Lung (tissue), 12 donors: ENCODE measurements around the gene TRAF2. TPM values are rescaled to one million over a fixed set of nuclear protein-coding genes. Genes with fewer than 3 reads are reported as not detected.
A peak's percentile ranks its signal among the peaks of the same experiment; 100 is the strongest.

ENCODE experiments used
- ATAC-seq: fragments of 200-7000 bp; cut with Tn5 transposase; one replicate; pipeline ENCODE4 v1.9.1; 2020; ENCODE audit warnings: moderate number of reproducible peaks; ENCODE audit not compliant: insufficient read depth, low FRiP score
- DNase-seq, 3 donors: peaks; one replicate each; pipeline ENCODE4 v3.0.0-alpha.2; 2013 to 2017
- H3K27ac ChIP-seq, 2 donors: one replicate each; pipeline ENCODE4 v1.5.1; 2013; ENCODE audit warnings: mild to moderate bottlenecking in 2 of 2, moderate library complexity in 2 of 2, control low read depth in 1 of 2, inconsistent platforms in 1 of 2, low read depth in 1 of 2, low read length in 1 of 2
- H3K27me3 ChIP-seq, 3 donors: one replicate each; pipeline ENCODE4 v1.5.1; 2013; ENCODE audit warnings: low read length in 2 of 3; ENCODE audit not compliant: control insufficient read depth in 3 of 3, insufficient read depth in 3 of 3
- H3K36me3 ChIP-seq, 4 donors: one replicate each; pipeline ENCODE4 v1.5.1; 2013; ENCODE audit warnings: low read length in 4 of 4, mild to moderate bottlenecking in 1 of 4, moderate library complexity in 1 of 4; ENCODE audit not compliant: control insufficient read depth in 4 of 4, insufficient read depth in 4 of 4
- H3K4me1 ChIP-seq, 5 donors: one replicate each; pipeline ENCODE4 v1.5.1; 2013; ENCODE audit warnings: low read length in 5 of 5, mild to moderate bottlenecking in 2 of 5, moderate library complexity in 1 of 5; ENCODE audit not compliant: control insufficient read depth in 5 of 5, insufficient read depth in 5 of 5
- H3K4me3 ChIP-seq: one replicate; pipeline ENCODE4 v1.5.1; 2013; ENCODE audit warnings: mild to moderate bottlenecking, control low read depth, moderate library complexity
- H3K9ac ChIP-seq, 2 donors: one replicate each; pipeline ENCODE4 v1.5.1; 2013; ENCODE audit warnings: low read length in 2 of 2, control low read depth in 1 of 2; ENCODE audit not compliant: insufficient read depth in 1 of 2
- H3K9me3 ChIP-seq, 4 donors: one replicate each; pipeline ENCODE4 v1.5.1; 2013; ENCODE audit warnings: low read length in 3 of 4, mild to moderate bottlenecking in 1 of 4, moderate library complexity in 1 of 4; ENCODE audit not compliant: control insufficient read depth in 4 of 4, insufficient read depth in 3 of 4
- CTCF ChIP-seq: IDR thresholded peaks from 2 replicates; pipeline ENCODE4 v1.5.1; 2012; ENCODE audit warnings: mild to moderate bottlenecking; ENCODE audit errors: control extremely low read depth, extremely low read depth
- WGBS, 2 donors: extraction: QIAGEN DNeasy Blood & Tissue Kit; methylation state at CpG; one replicate each; pipeline ENCODE4 v1.1.7; 2013; 5-methylcytosine and 5-hydroxymethylcytosine counted together
- polyA plus RNA-seq, 2 donors: library from polyadenylated mRNA; stranded (reverse); fragments of 200-250 nt; gene quantifications; one replicate each; pipeline ENCODE4 v1.2.1, GENCODE V29; 2013
- total RNA-seq, 2 donors: library from RNA; depleted of rRNA in 1 of 2; stranded (reverse); fragments of >200 nt in 1 of 2; gene quantifications; one replicate each; pipeline ENCODE4 v1.2.1, GENCODE V29; 2014 to 2021
- donor health status: control.
- donor health status: control.
- donor health status: Bipolar disorder and iron deficiency.
- donor health status: healthy.
- donor health status: DM: yes; HTN: yes; CAD: no.

Gene TRAF2
- total and polyA plus RNA-seq, 4 donors, result 11.3 to 19.1 (median 15.2) TPM

- ATAC-seq (no peak), DNase-seq (no peak)
- H3K4me3 ChIP-seq, result no peak overlapping the region
- WGBS, 2 donors, result 92 to 94% methylated on average over 19 of the region's 19 CpGs
- no peaks in the 10 kb centered on the region for H3K27me3 ChIP-seq
- peaks cover 0 to 3% (median 0%) of the 10 kb centered on the region in 5 donors for H3K4me1 ChIP-seq
- H3K27ac ChIP-seq, result no peak overlapping the region
- no peak for TF ChIP-seq CTCF
- no peak overlapping the region for H3K9ac ChIP-seq
- H3K36me3 ChIP-seq, result peaks cover 0 to 52% (median 14%) of the 10 kb centered on the region in 4 donors
- H3K9me3 ChIP-seq, result no peaks in the 10 kb centered on the region
These were observed 36.2 kb downstream of the TRAF2 start for GRCh38 chr9:136922540-136922939.

GRCh38 chr9:136923881-136924280 lies 37.6 kb downstream of the TRAF2 start:
- DNase-seq (no peak), ATAC-seq (no peak)
- no peaks in the 10 kb centered on the region for H3K9me3 ChIP-seq
- H3K27ac ChIP-seq, result no peak overlapping the region
- TF ChIP-seq CTCF, result no peak
- no peak overlapping the region for H3K4me3 ChIP-seq
- H3K36me3 ChIP-seq, result peaks cover 0 to 51% (median 14%) of the 10 kb centered on the region in 4 donors
- no peaks in the 10 kb centered on the region for H3K27me3 ChIP-seq
- WGBS, 2 donors, result 97 to 99% methylated on average over 19 of the region's 19 CpGs
- H3K9ac ChIP-seq, result no peak overlapping the region
- peaks cover 0 to 3% (median 0%) of the 10 kb centered on the region in 5 donors for H3K4me1 ChIP-seq

GRCh38 chr9:136925414-136926153 lies 39.3 kb downstream of the TRAF2 start:
- Histone ChIP-seq H3K4me3 (no peak overlapping the region), H3K36me3 (peaks cover 0 to 43% (median 7%) of the 10 kb centered on the region in 4 donors), H3K4me1 (peaks cover 0 to 7% (median 0%) of the 10 kb centered on the region in 5 donors), H3K9me3 (no peaks in the 10 kb centered on the region), H3K9ac (no peak overlapping the region), H3K27me3 (no peaks in the 10 kb centered on the region), H3K27ac (peak overlapping the region in 1 of 2 donors; percentile 16)
- no peak for TF ChIP-seq CTCF
- ATAC-seq (no peak), DNase-seq (no peak)
- WGBS, 2 donors, result 85% methylated on average over 33 of the region's 33 CpGs
